Islet precursor cell (in vitro differentiated cells): Measurements from ENCODE around the gene TFAP2E.
A peak's percentile ranks its signal among the peaks of the same experiment; 100 is the strongest.

ENCODE experiments used
- DNase-seq: peaks from one replicate; pipeline ENCODE4 v3.0.0-alpha.2; 2018

The TFAP2E gene

GRCh38 chr1:35598895-35599294 lies 25.8 kb downstream of the TFAP2E start:
- peak; percentile 68 for DNase-seq

- DNase-seq: no peak
Measured at GRCh38 chr1:35599411-35599810, 26.3 kb downstream of the TFAP2E start.

GRCh38 chr1:35600593-35600992 lies 27.5 kb downstream of the TFAP2E start:
- DNase-seq: peak; percentile 72

- peak; percentile 89 for DNase-seq
Measured at GRCh38 chr1:35603468-35603867, 30.4 kb downstream of the TFAP2E start.

GRCh38 chr1:35603941-35604340 lies 30.8 kb downstream of the TFAP2E start:
- DNase-seq: no peak

GRCh38 chr1:35605071-35605866 lies 32.2 kb downstream of the TFAP2E start:
- no peak for DNase-seq

- DNase-seq: peak; percentile 90
Measured at GRCh38 chr1:35605867-35606182, 32.7 kb downstream of the TFAP2E start.

- no peak for DNase-seq
Measured at GRCh38 chr1:35611655-35612054, 38.5 kb downstream of the TFAP2E start.

GRCh38 chr1:35615440-35615839 lies 42.3 kb downstream of the TFAP2E start:
- DNase-seq: no peak

GRCh38 chr1:35619237-35620121 lies 46.4 kb downstream of the TFAP2E start:
- no peak for DNase-seq

- DNase-seq: no peak
Measured at GRCh38 chr1:35622510-35623178, 49.5 kb downstream of the TFAP2E start.

- no peak for DNase-seq
Measured at GRCh38 chr1:35623832-35624231, 50.7 kb downstream of the TFAP2E start.

GRCh38 chr1:35629051-35629450 lies 55.9 kb downstream of the TFAP2E start:
- no peak for DNase-seq

- no peak for DNase-seq
Measured at GRCh38 chr1:35631396-35631795, 58.3 kb downstream of the TFAP2E start.

- no peak for DNase-seq
Measured at GRCh38 chr1:35633547-35633946, 60.4 kb downstream of the TFAP2E start.

GRCh38 chr1:35637401-35637809 lies 64.3 kb downstream of the TFAP2E start:
- no peak for DNase-seq

GRCh38 chr1:35640380-35641232 lies 67.5 kb downstream of the TFAP2E start:
- DNase-seq: no peak

GRCh38 chr1:35641233-35641866 lies 68.2 kb downstream of the TFAP2E start, which contains the start of gene PSMB2:
Gene PSMB2 (minus strand): TSS chr1:35641526. CDS start chr1:35641432, 94 bp downstream.
- DNase-seq: peak; percentile 98

GRCh38 chr1:35642471-35642955 lies 69.4 kb downstream of the TFAP2E start:
- no peak for DNase-seq

GRCh38 chr1:35644204-35644603 lies 71.1 kb downstream of the TFAP2E start:
- DNase-seq: no peak
